ENCODE results near the gene OTUD7B.
"Not testable (repeated sequence)": the region's sequence is repeated elsewhere in the genome, so short reads cannot be mapped to it uniquely, and the experiment has no call there.

The OTUD7B gene

DNA sequence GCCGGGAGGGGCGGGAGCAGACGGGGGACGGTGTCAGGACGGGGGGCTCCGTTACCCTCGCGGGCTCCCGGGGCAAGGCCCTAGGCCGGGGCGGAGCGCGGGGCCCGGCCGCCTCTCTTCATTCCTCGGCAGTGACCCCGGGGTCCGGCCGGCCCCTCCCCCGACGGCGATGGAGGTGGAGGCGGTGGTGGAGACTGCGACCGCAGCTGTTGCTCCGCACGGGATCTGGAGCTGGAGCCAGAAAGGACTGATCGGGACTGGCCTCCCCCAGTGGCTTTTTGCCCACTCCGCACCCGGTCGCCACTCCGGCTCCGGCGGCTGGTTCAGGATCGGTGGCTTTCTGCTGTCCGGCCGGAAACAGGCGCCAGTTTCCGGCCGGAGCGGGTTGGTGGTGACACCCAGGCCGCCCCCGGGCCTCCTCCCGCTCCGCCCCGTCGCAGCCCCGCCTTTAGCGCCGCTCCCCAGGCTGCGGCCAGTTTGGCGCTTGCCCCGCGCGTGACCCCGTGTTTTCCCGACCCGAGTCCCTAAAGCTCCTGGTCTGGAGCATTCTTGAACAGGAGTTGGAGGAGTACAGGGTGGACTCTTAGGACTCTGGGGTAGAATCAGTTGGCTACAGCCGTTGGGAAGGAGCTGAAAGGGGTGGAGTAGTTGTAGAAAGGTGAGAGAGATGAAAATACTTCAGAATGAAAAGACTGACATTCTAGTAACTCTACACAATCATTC is at the start of gene OTUD7B:
OTUD7B (minus strand) TSS at position 334 of the 723 bp plus-strand sequence. CDS start 33,216 bp downstream, outside the sequence.
- peak; percentile 64 for DNase-seq

DNA sequence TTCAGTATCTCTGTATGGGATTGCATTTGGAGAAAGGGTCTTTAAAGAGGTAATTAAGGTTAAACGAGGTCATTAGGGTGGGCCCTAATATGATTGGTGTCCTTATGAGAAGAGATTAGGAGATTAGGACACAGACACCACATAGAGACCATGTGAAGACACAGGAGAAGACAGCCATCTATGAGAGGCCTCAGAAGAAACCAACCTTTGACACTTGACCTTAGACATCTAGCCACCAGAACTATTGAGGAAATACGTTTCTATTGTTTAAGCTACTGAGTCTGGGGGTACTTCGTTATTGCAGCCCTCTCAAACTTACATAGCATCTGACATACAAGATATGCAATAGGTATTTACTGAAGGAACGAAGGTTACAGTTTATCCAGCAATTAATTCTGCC is 49.7 kb upstream of the OTUD7B start:
- no peak for DNase-seq

DNA sequence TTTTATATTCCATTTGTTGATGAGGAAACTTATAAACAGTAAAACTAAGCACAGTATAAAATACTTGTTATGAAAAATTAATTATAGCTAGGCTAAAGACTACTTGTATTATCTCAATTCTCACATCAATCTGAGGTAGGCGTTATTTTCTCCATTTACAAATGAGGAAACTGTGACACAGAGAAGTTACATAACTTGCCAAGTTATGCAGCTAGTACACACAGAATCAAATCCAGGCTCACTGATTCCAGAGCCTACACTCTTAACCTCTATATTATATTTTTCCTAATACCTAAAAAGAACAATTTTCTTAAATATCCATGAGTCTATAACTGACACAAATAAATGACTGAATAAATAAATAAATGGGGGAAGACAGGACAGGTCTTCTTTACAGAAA is 45.9 kb upstream of the OTUD7B start:
- DNase-seq, result no peak

DNA sequence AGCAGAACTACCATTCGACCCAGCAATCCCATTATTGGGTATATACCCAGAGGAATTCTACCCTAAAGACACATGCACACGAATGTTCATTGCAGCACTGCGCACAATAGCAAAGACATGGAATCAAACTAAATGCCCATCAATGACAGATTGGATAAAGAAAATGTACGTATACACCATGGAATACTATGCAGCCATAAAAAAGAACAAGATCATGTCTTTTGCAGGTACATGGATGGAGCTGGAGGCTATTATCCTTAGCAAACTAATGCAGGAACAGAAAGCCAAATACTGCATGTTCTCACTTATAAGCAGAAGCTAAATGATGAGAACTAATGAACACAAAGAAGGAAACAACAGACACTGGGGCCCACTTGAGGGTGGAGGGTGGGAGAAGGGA is 45.0 kb upstream of the OTUD7B start:
- not testable (repeated sequence) for DNase-seq

DNA sequence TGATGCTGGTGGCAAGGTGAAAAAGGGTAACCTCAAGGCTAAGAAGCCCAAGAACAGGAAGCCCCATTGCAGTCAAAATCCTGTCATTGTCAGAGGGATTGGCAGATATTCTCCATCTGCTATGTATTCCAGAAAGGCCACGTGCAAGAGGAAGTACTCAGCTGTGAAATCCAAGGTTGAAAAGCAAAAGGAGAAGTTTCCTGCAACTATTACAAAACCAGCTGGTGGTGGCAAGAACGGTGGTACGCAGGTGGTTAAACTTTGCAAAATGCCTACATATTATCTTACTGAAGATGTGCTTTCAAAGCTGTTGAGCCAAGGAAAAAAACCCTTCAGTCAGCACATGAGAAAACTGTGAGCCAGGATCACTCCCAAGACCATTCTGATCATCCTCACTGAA is 43.4 kb upstream of the OTUD7B start:
- DNase-seq, result no peak

DNA sequence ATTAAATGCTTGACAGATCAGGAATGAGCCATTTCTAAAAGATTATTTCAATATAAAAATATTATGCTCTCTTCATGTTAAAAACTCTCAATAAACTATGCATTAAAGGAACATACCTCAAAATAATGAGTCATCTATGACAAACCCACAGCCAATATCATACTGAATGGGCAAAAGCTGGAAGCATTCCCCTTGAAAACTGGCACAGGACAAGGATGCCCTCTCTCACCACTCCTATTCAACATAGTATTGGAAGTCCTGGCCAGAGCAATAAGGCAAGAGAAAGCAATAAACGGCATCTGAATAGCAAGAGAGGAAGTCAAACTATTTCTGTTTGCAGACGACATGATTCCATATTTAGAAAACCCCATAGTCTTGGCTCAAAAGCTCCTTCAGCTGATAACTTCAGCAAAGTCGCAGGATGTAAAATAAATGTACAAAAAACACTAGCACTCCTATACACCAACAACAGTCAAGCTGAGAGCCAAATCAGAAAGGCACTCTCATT is 41.4 kb upstream of the OTUD7B start:
- DNase-seq, result not testable (repeated sequence)

DNA sequence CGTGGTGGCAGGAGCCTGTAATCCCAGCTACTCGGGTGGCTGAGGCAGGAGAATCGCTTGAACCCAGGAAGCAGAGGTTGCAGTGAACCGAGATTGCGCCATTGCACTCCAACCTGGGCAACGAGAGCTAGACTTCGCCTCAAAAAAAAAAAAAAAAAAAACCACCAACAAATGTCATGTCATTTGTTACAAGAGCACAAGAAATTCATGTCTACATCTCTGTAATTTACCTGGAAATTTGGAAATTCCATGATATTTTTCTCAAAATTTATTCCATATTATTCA is 40.5 kb upstream of the OTUD7B start:
- DNase-seq, result no peak

DNA sequence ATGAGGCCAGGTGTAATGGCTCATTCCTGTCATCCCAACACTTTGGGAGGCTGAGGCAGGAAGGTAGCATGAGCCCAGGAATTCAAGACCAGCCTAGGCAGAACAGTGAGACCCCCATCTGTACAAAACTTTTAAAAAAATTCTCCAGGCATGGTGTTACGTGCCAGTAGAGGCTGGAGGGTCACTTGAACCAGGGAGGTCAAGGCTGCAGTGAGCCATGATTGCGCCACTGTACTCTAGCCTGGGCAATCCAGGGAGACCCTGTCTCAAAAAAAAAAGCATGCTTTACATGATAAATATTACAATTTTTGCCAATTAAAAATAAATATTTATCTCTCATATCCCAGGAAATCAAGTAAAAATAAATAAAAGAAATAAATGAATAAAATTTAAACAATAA is 39.4 kb upstream of the OTUD7B start:
- no peak for DNase-seq

DNA sequence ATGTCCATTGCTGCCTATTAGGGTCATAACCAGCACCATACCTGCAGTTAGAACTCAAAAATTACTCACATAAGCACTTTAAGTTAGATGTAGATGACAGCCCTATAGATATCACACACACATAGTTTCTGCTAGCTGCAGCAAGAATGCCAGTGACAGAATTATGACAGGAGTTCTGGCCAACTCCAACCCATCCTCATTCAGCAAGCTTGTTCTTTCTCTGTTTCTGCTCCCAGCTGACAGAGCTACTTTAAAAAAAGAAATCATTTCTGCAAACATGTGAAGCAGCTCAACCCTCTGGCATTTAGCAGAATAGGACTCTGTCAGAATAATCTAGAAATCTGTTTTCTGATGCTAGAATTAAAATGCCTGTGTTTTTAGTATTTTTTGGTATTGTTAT is 23.8 kb upstream of the OTUD7B start:
- no peak for DNase-seq

DNA sequence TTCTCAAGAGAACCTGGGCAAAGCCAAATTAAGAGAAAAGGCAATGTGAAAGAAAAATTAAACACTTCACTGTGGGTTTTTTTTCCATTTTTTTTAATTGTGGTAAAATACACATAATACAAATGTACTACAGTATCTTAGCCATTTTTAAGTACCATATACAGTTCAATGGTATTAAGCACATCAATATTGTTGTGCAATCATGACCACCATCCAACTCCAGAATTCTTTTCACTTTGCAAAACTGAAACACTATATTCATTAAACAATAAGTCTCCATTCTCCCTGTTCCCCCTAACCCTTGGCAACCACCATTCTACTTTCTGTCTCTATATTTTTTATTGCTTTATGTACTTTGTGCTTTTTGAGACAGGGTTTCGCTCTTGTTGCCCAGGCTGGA is 17.8 kb upstream of the OTUD7B start:
- DNase-seq, result no peak

DNA sequence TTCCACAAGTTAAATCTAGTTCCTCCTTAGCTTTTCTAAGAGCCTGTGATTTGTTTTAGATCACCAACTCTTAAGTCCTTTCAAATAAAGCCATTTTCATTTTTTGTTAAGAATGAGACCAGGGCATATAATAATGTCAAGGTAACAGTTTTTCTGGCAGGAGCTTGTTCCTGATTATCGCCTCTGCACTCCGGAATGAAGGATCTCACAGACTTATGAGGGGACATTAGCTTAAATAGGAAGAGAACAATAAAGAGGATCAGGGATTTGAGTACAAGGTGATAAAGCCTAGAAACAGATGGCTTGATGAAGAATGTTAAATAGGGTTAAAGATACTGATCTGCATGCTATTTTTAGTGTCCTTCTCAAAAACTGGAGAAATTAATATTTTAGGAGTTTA is 13.6 kb upstream of the OTUD7B start:
- no peak for DNase-seq

DNA sequence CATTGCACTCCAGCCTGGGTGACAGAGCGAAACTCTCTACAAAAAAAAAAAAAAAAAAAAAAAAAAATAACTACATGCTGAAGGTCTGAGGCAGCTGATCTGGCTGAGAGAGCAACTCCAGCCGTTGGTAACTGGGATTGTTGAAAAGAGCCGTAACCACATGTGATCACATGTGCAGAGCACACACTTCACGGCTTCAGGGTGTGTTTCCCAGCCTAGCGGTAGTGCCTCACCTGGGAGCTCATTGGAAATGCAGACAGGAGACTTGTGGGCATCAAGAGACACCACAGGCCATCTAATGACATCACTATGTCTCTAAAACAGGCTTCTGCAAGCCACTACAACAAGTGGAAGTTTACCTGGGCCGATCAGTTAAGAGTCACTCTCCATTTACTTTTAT is 11.8 kb upstream of the OTUD7B start:
- no peak for DNase-seq

DNA sequence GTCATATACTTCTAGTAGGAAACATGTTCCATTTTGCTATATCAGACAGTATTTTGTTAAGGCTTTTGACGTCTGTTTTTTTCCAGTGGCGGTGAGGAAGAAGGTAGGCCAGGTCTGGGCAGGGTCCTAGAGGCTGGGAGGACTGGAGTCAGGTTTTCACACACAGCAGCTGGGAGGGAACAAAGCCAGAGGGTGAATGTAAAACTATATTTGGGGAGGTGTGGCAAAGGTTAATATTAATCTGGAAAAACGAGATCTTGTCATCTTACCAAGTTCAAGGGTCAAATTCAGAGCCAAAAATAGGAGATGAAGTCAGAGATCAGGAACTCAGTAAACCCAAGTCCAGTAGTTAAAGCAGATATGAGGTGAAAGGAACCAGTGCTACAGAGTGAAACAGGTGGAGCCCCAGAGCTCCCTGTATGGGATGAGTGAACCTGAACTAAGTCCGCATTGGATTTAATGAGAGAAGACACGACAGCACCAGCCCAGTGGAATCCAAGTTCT is 10.7 kb upstream of the OTUD7B start:
- DNase-seq, result no peak

DNA sequence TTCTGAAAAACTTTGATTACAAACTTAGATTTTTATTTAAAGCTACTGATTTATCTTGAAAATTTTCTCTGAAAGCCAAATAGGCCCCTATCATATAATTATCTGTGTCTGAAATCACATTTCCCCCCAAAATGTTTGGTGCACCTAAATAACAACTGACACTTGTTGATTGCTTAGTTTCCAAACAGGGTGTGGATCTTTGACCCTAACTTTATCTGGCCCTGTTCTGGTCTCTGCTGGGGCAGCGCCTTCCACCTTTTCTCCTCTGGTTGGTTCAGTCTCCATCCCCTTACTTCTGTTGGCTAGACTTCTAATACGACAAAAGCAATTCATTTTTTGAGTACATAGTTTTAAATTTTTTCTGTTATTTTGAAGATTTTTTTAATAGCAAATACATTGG is 10.2 kb upstream of the OTUD7B start:
- no peak for DNase-seq

DNA sequence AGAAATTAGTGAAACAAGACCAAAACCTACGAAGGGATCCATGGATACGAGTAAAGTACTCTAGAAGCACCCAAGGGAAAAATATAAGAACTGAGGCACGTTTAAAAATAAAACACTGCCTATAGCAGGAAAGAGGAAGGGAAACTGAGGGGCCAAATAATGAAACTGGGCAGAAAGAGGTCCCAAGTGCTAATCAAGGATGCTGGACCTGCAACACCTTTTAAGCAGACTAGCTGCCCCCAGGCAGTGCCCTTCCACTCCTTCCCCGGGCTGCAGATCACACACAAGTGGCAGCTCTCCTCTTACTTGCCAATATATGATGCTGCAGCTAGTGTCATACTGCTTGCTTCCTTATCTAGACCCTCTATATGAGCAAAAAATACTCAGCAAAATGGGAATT is 7.6 kb upstream of the OTUD7B start:
- no peak for DNase-seq

DNA sequence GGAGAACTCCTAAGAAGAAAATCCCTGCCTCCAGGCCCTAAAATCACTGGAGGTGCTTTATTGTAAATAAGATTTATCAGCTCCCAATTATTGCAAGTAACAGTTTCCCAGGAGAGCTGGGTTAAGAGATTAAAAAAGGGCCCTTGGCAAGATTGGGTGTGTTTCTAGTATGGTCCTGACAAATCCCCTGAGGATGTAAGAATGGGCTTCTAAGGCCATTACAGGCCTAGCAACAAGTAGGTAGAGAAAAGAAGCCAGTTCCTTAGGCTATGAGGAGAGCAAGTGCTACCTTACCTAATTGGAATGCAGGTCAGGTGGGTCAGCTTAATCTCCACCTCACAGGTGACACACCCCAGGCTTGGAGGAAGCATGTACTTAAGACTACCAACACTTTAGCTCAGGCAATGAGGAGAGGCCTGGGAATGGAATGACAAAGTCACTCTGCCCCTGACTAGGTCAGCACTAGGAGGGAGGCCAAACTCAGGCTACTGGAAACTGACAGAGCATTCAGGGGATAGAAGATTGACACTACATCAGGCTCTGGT is 6.8 kb upstream of the OTUD7B start:
- DNase-seq, result no peak

DNA sequence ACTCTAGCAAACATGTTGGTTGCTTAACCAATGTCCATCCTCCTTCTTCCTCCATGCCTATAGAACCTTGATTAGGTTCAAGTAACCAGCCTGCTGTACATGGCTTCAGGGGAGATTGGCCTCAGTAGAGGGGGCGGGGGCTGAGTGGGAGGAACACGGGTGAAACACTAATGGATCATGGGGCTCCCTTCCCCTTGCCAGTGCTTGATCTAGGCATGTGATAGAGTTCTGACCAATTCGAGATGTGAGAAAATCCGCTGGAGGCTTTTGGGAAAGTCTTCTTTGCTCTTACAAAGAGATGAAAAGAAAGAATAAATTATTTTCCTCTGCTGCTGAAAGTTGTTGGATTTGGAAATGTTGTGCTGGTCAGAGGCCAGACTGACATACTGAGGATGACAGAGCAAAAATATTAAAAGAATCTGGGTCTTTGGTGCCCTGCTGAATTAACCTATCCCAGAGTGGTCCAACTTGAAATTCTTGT is 5.2 kb upstream of the OTUD7B start:
- DNase-seq, result no peak

DNA sequence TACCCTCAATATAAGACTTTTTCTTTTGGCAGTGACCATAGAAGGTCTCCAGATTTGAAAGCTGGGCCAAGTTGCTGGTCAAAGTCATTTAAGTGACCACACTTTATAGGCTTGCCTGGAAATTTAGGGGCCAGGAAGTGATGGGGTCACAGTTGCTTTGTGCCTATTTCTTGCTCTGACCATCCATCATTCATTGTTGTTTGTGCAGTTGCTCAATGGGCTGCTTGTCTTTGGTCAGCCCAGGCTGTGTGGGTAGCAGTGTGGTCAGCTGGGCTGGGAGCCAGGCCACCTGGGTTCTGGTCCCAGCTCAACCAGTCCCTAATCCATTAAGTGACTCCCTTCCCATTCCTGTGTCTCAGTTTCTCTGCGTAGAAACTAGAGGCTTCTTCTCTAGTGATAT is 2.1 kb upstream of the OTUD7B start:
- DNase-seq, result no peak

DNA sequence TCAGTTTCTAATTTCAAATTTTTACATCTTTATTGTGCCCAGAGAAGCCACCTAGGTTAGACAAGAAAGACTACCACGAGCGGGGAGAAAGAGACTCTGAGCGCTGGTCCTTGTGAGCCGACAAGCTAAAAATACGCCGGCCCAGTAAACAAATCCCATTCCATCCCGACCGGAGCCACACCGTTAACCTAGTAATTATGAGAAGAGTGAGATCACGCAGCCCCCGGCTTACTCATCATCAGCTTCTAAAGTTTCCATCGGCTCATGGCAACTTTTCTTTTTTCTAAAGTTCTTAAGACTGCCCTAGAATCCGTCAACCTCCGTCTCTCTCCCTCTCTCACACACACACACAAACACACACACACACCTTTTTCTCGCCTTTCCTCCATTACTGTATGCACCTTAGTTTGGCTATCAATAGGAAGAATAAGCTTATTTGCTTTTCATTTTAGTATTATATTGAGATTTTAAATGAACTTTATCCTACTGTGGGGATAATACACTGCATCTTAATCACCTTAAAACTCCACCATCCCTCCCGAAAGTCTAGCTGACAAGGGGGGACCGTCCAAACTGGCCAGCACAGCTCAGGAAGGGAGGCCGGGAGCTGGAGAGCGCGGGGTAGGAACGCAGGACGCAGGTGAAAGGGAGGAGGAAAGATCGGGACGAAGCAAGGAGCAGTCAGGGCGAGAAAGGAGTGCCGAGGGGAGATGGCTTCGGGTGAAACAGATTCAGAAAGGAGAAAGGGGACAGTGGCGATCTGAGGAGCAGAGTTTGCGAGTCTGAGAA is 728 bp downstream of the OTUD7B start:
- peak; percentile 11 for DNase-seq

DNA sequence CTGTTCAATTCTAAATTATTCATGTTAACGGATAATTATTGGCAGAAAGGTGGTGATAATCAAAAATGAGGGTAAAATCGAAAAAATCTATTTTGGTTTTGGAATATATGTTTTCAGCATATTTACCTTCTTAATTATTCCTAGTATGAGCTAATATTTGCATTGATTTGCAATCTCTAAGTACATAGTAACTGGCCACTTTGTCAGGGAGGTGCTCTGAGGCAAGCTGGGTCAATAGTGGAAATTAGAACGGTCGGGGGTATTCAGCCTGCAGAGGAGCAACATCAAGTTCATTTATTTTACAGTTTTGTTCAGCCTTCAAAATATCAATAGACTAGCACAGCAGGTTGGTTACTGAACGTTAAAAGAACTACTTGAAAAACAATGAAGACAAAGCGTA is 1.8 kb downstream of the OTUD7B start:
- no peak for DNase-seq

DNA sequence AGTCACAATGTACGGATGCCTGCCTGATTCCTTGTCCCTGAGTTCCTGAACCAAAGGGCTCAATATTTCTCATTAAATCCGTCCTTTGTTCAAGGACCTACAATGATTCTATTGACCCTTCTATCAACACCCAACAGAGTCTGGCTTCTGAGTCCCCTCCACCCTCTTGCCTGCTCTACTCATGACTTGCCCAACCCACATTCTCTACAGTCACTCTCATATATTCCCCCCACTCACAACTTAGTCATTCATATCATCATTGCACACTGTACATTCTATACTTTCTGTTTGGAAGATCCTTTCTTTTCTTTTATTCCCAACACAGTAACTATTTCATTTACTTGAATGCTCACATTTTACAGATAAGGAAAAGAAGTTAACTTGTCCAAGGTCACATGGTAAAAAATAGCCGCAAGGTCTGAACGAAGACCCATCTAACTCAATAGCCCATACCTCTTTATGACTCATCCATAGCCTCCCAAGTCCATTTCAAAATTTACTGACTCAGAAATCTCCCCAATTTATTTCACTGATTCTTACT is 3.6 kb downstream of the OTUD7B start:
- no peak for DNase-seq

DNA sequence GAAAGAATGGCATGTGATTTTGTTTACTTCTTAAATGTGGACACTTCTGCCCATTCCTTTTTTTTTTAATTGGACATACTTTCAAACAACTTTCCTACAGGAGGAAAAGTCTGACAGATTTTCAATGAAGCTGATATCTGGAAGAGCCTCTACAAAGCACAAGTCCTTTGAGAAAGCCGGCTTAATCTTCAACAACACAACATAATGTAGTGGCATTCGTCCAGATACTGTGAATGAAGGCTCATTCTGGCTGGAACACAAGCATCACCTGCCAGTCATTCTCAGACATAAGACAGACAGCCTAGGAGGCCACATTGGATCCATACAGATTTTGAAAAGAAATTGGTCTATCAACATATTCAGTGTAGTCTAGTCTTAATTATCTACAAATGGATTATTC is 4.9 kb downstream of the OTUD7B start:
- DNase-seq, result no peak

DNA sequence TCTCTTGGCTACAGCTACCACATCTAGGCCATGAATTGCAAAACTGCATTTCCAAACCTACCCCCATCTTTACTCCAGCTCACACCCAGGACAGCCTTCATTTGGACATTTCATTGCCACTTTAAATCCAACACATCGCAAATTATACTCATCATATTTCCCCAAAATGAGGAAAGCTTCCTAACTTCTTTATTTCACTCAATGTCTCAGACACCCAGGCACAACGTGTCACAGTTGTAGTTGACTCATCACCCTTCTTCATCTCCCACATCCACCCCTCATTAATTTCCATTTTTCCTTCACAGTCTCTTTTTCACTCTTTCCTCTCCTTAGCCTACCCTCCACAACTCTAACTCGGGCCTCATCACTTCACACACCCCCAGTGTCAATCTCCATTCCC is 6.7 kb downstream of the OTUD7B start:
- no peak for DNase-seq

DNA sequence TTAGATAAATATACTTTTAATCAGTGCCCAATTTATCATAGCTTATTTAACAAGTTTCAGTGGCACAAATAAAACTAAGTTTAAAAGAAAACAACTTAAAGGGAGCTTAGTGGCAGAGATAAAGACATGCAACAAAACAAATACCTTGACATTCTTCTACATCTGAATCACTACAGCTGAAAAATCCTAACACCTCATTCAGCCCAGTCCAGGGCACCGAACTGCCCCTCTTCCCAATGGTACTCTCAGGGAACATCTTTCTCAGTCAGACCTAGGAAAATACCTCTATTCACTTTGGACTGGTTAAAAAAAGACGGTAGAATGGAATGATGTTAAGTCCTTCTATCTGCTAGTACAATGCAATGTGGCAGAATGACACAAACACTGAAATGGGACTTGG is 8.3 kb downstream of the OTUD7B start:
- DNase-seq, result no peak
